CD1c-positive myeloid dendritic cell (primary cell): Measurements from ENCODE around the gene SEC24D.
"Not testable (repeated sequence)": the region's sequence is repeated elsewhere in the genome, so short reads cannot be mapped to it uniquely, and the experiment has no call there.

Source experiments
- DNase-seq: peaks from one replicate; pipeline ENCODE4 v3.0.0-alpha.2; 2016; ENCODE audit errors: extremely low spot score

Gene SEC24D

GRCh38 chr4:118811832-118812231, 24.1 kb downstream of the SEC24D start:
- DNase-seq: no peak

DNA sequence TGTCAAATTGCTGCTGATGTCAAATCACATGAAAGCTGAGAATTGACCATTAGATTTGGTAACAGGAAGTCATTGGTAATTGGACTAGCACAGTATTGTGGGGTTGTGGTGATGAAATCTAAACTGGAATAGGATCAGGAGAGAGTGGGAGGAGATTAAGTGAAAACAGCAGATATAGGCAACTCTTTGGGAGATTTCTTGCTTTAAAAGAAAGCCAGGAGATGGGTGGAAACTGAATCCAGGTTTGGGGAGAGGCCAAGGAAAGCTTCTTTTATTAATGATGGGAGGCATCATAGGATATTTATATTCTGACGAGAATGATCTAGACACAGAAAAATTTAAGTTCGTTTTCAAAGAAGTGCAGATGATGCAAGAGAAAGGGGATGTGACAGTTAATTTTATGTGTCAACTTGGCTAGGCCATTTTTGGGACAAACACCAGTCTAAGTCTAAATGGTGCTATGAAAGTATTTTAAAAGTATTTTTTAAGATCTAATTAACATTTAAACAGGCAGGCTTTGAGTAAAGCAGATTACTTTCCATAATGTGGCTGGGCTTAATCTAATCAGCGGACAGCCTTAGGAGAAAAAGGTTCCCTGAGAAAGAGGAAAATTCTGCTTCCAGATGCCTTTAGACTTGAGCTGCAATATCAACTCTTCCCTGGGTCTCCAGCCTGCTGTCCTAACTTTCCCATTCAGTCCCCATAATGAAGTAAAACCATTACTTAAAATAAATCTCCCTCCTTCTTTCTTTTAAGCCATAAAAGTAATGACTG, 24.7 kb downstream of the SEC24D start:
- DNase-seq: peak; percentile 20

- no peak for DNase-seq
Measured at GRCh38 chr4:118807659-118808058, 28.3 kb downstream of the SEC24D start.

DNA sequence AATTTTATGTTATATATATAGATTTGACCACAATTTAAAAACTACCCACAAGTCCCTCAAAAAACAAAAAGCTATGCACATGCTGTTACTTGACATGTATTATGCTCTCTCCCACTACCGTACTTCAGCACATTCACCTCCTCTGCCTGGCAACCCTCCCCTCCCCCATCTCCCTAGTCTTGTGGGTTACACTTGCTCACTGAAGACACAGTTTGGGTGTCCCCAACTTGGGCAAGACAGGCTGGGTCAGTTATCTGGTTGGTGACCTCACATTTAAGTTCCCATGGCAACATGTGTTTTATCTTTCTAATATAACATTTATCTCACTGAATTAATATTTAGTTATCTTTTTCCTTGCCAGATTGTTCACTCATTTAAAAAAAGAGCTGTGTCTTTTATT, 32.7 kb downstream of the SEC24D start:
- DNase-seq: no peak

- no peak for DNase-seq
Measured at GRCh38 chr4:118801895-118802575, 33.9 kb downstream of the SEC24D start.

- no peak for DNase-seq
Measured at GRCh38 chr4:118799231-118799942, 36.5 kb downstream of the SEC24D start.

DNA sequence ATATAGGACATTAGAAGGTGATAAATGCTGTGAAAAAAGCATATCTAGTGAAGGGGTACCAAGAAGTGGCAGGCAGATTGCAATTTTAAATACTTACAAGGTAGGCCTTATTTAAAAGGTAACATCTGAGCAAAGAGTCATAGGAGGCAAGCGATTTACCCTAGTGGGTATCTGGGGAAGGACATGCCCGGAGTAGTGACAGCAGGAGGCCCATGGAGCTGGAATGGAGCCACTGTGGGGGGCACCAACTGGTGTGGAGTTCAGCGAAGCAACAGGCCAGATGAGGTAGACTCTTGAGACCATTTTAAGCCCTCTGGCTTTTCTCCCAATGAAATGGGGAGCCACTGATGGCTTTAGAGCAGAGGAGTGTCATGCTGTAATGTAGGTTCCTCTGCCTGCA, 37.3 kb downstream of the SEC24D start:
- DNase-seq: no peak

- no peak for DNase-seq
Measured at GRCh38 chr4:118797558-118798142, 38.3 kb downstream of the SEC24D start.

- not testable (repeated sequence) for DNase-seq
Measured at GRCh38 chr4:118791690-118792446, 44.1 kb downstream of the SEC24D start.

DNA sequence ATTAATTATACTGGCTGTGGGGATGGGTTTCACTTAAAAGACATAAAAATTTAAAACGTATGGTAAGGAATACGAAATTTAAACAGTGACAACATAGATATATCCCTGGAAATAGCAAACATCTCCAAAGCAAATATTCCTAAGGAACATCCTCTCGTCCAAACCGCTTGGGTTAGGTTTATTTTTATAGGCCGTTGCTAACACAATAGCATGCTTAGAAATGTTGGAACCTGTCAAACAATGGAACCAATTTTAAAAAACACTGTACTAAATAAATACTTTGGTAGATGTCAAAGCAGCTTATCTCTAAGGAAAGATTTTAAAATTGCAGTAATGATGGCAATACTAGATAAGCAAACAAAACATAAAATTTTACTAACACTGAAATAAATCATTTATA, 45.4 kb downstream of the SEC24D start:
- no peak for DNase-seq

GRCh38 chr4:118788911-118789310, 47.0 kb downstream of the SEC24D start:
- no peak for DNase-seq

GRCh38 chr4:118787844-118788380, 48.0 kb downstream of the SEC24D start:
- no peak for DNase-seq

- no peak for DNase-seq
Measured at GRCh38 chr4:118784776-118785175, 51.1 kb downstream of the SEC24D start.

- no peak for DNase-seq
Measured at GRCh38 chr4:118783887-118784286, 52.0 kb downstream of the SEC24D start.

GRCh38 chr4:118782886-118783285, 53.0 kb downstream of the SEC24D start:
- not testable (repeated sequence) for DNase-seq

DNA sequence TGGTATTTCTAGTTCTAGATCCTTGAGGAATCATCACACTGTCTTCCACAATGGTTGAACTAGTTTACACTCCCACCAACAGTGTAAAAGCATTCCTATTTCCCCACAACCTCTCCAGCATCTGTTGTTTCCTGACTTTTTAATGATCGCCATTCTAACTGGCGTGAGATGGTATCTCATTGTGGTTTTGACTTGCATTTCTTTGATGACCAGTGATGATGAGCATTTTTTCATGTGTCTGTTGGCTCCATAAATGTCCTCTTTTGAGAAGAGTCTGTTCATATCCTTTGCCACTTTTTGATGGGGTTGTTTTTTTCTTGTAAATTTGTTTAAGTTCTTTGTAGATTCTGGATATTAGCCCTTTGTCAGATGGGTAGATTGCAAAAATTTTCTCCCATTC, 58.3 kb downstream of the SEC24D start:
- not testable (repeated sequence) for DNase-seq

DNA sequence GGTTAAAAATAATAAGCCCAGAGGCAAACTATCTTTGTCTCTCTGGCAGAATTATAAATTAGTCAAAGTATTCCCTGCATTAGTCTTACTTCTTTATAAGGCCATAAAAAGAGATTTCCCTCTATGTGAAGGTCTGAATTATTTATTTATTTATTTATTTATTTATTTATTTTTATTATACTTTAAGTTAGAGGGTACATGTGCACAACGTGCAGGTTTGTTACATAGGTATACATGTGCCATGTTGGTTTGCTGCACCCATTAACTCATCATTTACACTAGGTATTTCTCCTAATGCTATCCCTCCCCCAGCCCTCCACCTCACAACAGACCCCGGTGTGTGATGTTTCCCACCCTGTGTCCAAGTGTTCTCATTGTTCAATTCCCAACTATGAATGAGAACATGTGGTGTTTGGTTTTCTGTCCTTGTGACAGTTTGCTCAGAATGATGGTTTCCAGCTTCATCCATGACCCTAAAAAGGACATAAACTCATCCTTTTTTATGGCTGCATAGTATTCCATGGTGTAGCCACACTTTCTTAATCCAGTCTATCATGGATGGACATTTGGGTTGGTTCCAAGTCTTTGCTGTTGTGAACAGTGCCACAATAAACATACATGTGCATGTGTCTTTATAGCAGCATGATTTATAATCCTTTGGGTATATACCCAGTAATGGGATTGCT, 58.8 kb downstream of the SEC24D start:
- DNase-seq: not testable (repeated sequence)

GRCh38 chr4:118776157-118776954, 59.6 kb downstream of the SEC24D start:
- no peak for DNase-seq

GRCh38 chr4:118775405-118775804, 60.5 kb downstream of the SEC24D start:
- no peak for DNase-seq

- no peak for DNase-seq
Measured at GRCh38 chr4:118774989-118775388, 60.9 kb downstream of the SEC24D start.
